MG63 (cell line): ENCODE data around the gene NBEAL1. TPM values are rescaled to one million over a fixed set of nuclear protein-coding genes. Genes with fewer than 3 reads are reported as not detected.
"Not testable (repeated sequence)": the region's sequence is repeated elsewhere in the genome, so short reads cannot be mapped to it uniquely, and the experiment has no call there.

Source experiments
- DNase-seq: peaks from one replicate; pipeline ENCODE4 v3.0.0-alpha.2; 2020
- H3K27me3 ChIP-seq: fragments of 250-450 bp; sonication (Bioruptor Pico); 2 replicates; pipeline ENCODE4 v1.5.1; 2020; ENCODE audit warnings: mild to moderate bottlenecking, moderate library complexity
- H3K36me3 ChIP-seq: fragments of 250-450 bp; sonication (Bioruptor Pico); 2 replicates; pipeline ENCODE4 v1.5.1; 2020; ENCODE audit warnings: mild to moderate bottlenecking, moderate library complexity
- H3K4me3 ChIP-seq: fragments of 250-450 bp; sonication (Bioruptor Pico); 2 replicates; pipeline ENCODE4 v1.5.1; 2020; ENCODE audit warnings: mild to moderate bottlenecking, moderate library complexity
- H3K9me3 ChIP-seq: fragments of 250-450 bp; sonication (Bioruptor Pico); 2 replicates; pipeline ENCODE4 v1.5.1; 2020; ENCODE audit warnings: mild to moderate bottlenecking, moderate library complexity
- total RNA-seq: library from RNA; depleted of rRNA; stranded (reverse); fragments of >200 nt; shearing (Covaris generic); gene quantifications from 2 replicates; pipeline ENCODE4 v1.2.3, GENCODE V29; 2014; ENCODE audit warnings: low replicate concordance; rRNA removed

NBEAL1 gene
- total RNA-seq, 1 experiment from 2014 or later: 4.1 TPM

- H3K4me3 ChIP-seq: peak overlapping the region; percentile 77
- DNase-seq: no peak
- H3K9me3 ChIP-seq: no peaks in the 10 kb centered on the region
- peaks cover 15% of the 10 kb centered on the region for H3K36me3 ChIP-seq
- H3K27me3 ChIP-seq: no peaks in the 10 kb centered on the region
These were observed 222.9 kb downstream of the NBEAL1 start for GRCh38 chr2:203237346-203238238.

- peaks cover 20% of the 10 kb centered on the region for H3K36me3 ChIP-seq
- peak overlapping the region; percentile 77 for H3K4me3 ChIP-seq
- no peaks in the 10 kb centered on the region for H3K27me3 ChIP-seq
- DNase-seq: no peak
- H3K9me3 ChIP-seq: no peaks in the 10 kb centered on the region
These were observed 223.6 kb downstream of the NBEAL1 start for GRCh38 chr2:203238292-203238703.

- Histone ChIP-seq H3K27me3 (no peaks in the 10 kb centered on the region), H3K9me3 (no peaks in the 10 kb centered on the region), H3K4me3 (peak within 1 kb of the TSS; percentile 77), H3K36me3 (peaks cover 20% of the 10 kb centered on the region)
- DNase-seq: peak; percentile 97
These were observed 224.2 kb downstream of the NBEAL1 start, which contains the start of gene CYP20A1 for GRCh38 chr2:203238704-203239526. CYP20A1 (plus strand) TSS chr2:203239018; CDS start chr2:203239063, 45 bp downstream.

GRCh38 chr2:203240491-203240890, 225.8 kb downstream of the NBEAL1 start:
- H3K4me3 ChIP-seq: peak overlapping the region; percentile 77
- no peaks in the 10 kb centered on the region for H3K27me3 ChIP-seq
- H3K9me3 ChIP-seq: no peaks in the 10 kb centered on the region

GRCh38 chr2:203242518-203242917, 227.8 kb downstream of the NBEAL1 start:
- H3K36me3 ChIP-seq: peaks cover 43% of the 10 kb centered on the region
- no peak for DNase-seq
- no peak overlapping the region for H3K4me3 ChIP-seq
- no peaks in the 10 kb centered on the region for H3K9me3 ChIP-seq
- H3K27me3 ChIP-seq: no peaks in the 10 kb centered on the region

More at GRCh38 chr2:203240491-203240890, 225.8 kb downstream of the NBEAL1 start:
- H3K36me3 ChIP-seq: peaks cover 25% of the 10 kb centered on the region
- no peak for DNase-seq

GRCh38 chr2:203246646-203247045, 232.0 kb downstream of the NBEAL1 start:
- Histone ChIP-seq H3K36me3 (peaks cover 51% of the 10 kb centered on the region), H3K4me3 (no peak overlapping the region), H3K27me3 (no peaks in the 10 kb centered on the region), H3K9me3 (no peaks in the 10 kb centered on the region)
- no peak for DNase-seq

GRCh38 chr2:203252818-203253217, 238.1 kb downstream of the NBEAL1 start:
- no peak for DNase-seq
- Histone ChIP-seq H3K27me3 (no peaks in the 10 kb centered on the region), H3K36me3 (peaks cover 45% of the 10 kb centered on the region)

GRCh38 chr2:203253422-203254095, 238.9 kb downstream of the NBEAL1 start:
- H3K36me3 ChIP-seq: peaks cover 42% of the 10 kb centered on the region
- DNase-seq, H3K9me3 ChIP-seq, H3K4me3 ChIP-seq, H3K27me3 ChIP-seq: not testable (repeated sequence)

More at GRCh38 chr2:203252818-203253217, 238.1 kb downstream of the NBEAL1 start:
- Histone ChIP-seq H3K9me3 (no peaks in the 10 kb centered on the region), H3K4me3 (no peak overlapping the region)

GRCh38 chr2:203261326-203262159, 246.9 kb downstream of the NBEAL1 start:
- Histone ChIP-seq H3K27me3 (no peaks in the 10 kb centered on the region), H3K4me3 (no peak overlapping the region), H3K36me3 (peaks cover 29% of the 10 kb centered on the region), H3K9me3 (no peaks in the 10 kb centered on the region)
- DNase-seq: no peak

Other genes starting within 250 kb of the NBEAL1 start
- gene ICA1L, start 143.1 kb upstream of the NBEAL1 start, total RNA-seq: 3.3 and 4.1 TPM in 2 replicates
- 28.5 and 70.4 TPM in 2 replicates for gene WDR12, start 103.2 kb upstream of the NBEAL1 start, total RNA-seq
- 0.82 and 0.99 TPM in 2 replicates for gene CARF, start 102.6 kb upstream of the NBEAL1 start, total RNA-seq
- 17.6 and 22.4 TPM in 2 replicates for gene CYP20A1, start 224.1 kb downstream of the NBEAL1 start, total RNA-seq